ENCODE measurements around the gene RAB20. TPM values are rescaled to one million over a fixed set of nuclear protein-coding genes. Genes with fewer than 3 reads are reported as not detected.

Gene RAB20
- total RNA-seq, 1 experiment from 2014 or later, result 1.7 TPM

- Mint-ChIP-seq H3K27ac (ENCODE audit: low read depth, unreplicated experiment) (no peak overlapping the region), H3K9me3 (ENCODE audit: unreplicated experiment) (no peaks in the 10 kb centered on the region), H3K36me3 (ENCODE audit: insufficient read depth, unreplicated experiment) (no peaks in the 10 kb centered on the region), H3K27me3 (ENCODE audit: insufficient read depth, unreplicated experiment) (no peaks in the 10 kb centered on the region), H3K4me1 (ENCODE audit: insufficient read depth, unreplicated experiment) (peaks cover 13% of the 10 kb centered on the region), H3K4me3 (ENCODE audit: unreplicated experiment) (no peak overlapping the region)
- intact Hi-C loops (cut with micrococcal nuclease), result no loop called here
- POLR2A ChIA-PET, result no interaction called here
- no peak for DNase-seq (ENCODE audit: unreplicated experiment)
- CTCF ChIA-PET, result interaction anchor here (0.6 to 0.7 kb wide), 3 partner anchors 22 to 484 kb away, joined by 3 to 4 read pairs (median 4); no protein-coding TSS in a partner anchor
- no TSS peak for BruUV-seq (replicated peaks)
- TF ChIP-seq CTCF (IDR thresholded peaks at IDR 0.05; ENCODE audit: unreplicated experiment), result no peak
These were observed 3.8 kb downstream of the RAB20 start for GRCh38 chr13:110557610-110558305.

GRCh38 chr13:110557082-110557481 is 4.4 kb downstream of the RAB20 start:
- Mint-ChIP-seq H3K27ac (ENCODE audit: low read depth, unreplicated experiment) (no peak overlapping the region), H3K27me3 (ENCODE audit: insufficient read depth, unreplicated experiment) (no peaks in the 10 kb centered on the region), H3K4me1 (ENCODE audit: insufficient read depth, unreplicated experiment) (peaks cover 13% of the 10 kb centered on the region), H3K4me3 (ENCODE audit: unreplicated experiment) (no peak overlapping the region), H3K9me3 (ENCODE audit: unreplicated experiment) (no peaks in the 10 kb centered on the region), H3K36me3 (ENCODE audit: insufficient read depth, unreplicated experiment) (no peaks in the 10 kb centered on the region)
- TF ChIP-seq CTCF (IDR thresholded peaks at IDR 0.05; ENCODE audit: unreplicated experiment), result no peak
- intact Hi-C loops (cut with micrococcal nuclease), result no loop called here
- BruUV-seq (replicated peaks), result no TSS peak
- no peak for DNase-seq (ENCODE audit: unreplicated experiment)
- ChIA-PET CTCF (no interaction called here), POLR2A (interaction anchor here (0.9 kb wide), 1 partner anchor 39 kb away, joined by 3 read pairs; no protein-coding TSS in a partner anchor)

GRCh38 chr13:110556224-110556606 is 5.3 kb downstream of the RAB20 start:
- POLR2A ChIA-PET, result interaction anchor here (0.9 kb wide), 1 partner anchor 38 kb away, joined by 3 read pairs; no protein-coding TSS in a partner anchor
- H3K36me3 Mint-ChIP-seq (ENCODE audit: insufficient read depth, unreplicated experiment), result no peaks in the 10 kb centered on the region
- no peaks in the 10 kb centered on the region for H3K27me3 Mint-ChIP-seq (ENCODE audit: insufficient read depth, unreplicated experiment)
- intact Hi-C loops (cut with micrococcal nuclease), result no loop called here
- no peak for DNase-seq (ENCODE audit: unreplicated experiment)
- TF ChIP-seq CTCF (IDR thresholded peaks at IDR 0.05; ENCODE audit: unreplicated experiment), result no peak
- H3K4me1 Mint-ChIP-seq (ENCODE audit: insufficient read depth, unreplicated experiment), result peaks cover 13% of the 10 kb centered on the region
- no TSS peak for BruUV-seq (replicated peaks)
- CTCF ChIA-PET, result no interaction called here
- H3K9me3 Mint-ChIP-seq (ENCODE audit: unreplicated experiment), result no peaks in the 10 kb centered on the region
- no peak overlapping the region for H3K4me3 Mint-ChIP-seq (ENCODE audit: unreplicated experiment)
- H3K27ac Mint-ChIP-seq (ENCODE audit: low read depth, unreplicated experiment), result no peak overlapping the region

- ChIA-PET CTCF (no interaction called here), POLR2A (no interaction called here)
- Mint-ChIP-seq H3K27me3 (ENCODE audit: insufficient read depth, unreplicated experiment) (no peaks in the 10 kb centered on the region), H3K4me3 (ENCODE audit: unreplicated experiment) (no peak overlapping the region), H3K27ac (ENCODE audit: low read depth, unreplicated experiment) (no peak overlapping the region), H3K4me1 (ENCODE audit: insufficient read depth, unreplicated experiment) (peaks cover 10% of the 10 kb centered on the region), H3K9me3 (ENCODE audit: unreplicated experiment) (no peaks in the 10 kb centered on the region), H3K36me3 (ENCODE audit: insufficient read depth, unreplicated experiment) (no peaks in the 10 kb centered on the region)
- no peak for DNase-seq (ENCODE audit: unreplicated experiment)
- no peak for TF ChIP-seq CTCF (IDR thresholded peaks at IDR 0.05; ENCODE audit: unreplicated experiment)
- no TSS peak for BruUV-seq (replicated peaks)
- intact Hi-C loops (cut with micrococcal nuclease), result no loop called here
These were observed 5.8 kb downstream of the RAB20 start for GRCh38 chr13:110555601-110556223.
